OCI-LY3 (cell line): ENCODE measurements around the gene PLCL1.

Source experiments
- CTCF ChIP-seq: fragments of 200-600, 300-600 bp; sonication (generic); IDR thresholded peaks from 2 replicates; pipeline ENCODE4 v1.5.1; 2014; ENCODE audit warnings: antibody characterized with exemption, low read length, low read depth
- EZH2phosphoT487 ChIP-seq: fragments of 200-600 bp; shearing (Covaris generic); IDR thresholded peaks from 2 replicates; pipeline ENCODE4 v1.6.1; 2018; ENCODE audit warnings: antibody characterized with exemption, mixed run types, low read depth

GRCh38 chr2:198097630-198098029 lies 293.2 kb downstream of the PLCL1 start:
- TF ChIP-seq CTCF (no peak), EZH2phosphoT487 (no peak)
